EH (cell line): Measurements from ENCODE around the gene DPH5.
"Not testable (repeated sequence)": the region's sequence is repeated elsewhere in the genome, so short reads cannot be mapped to it uniquely, and the experiment has no call there.

Source experiments
- DNase-seq: peaks from one replicate; pipeline ENCODE4 v3.0.0-alpha.2; 2015; ENCODE audit warnings: low read depth

The DPH5 gene

DNA sequence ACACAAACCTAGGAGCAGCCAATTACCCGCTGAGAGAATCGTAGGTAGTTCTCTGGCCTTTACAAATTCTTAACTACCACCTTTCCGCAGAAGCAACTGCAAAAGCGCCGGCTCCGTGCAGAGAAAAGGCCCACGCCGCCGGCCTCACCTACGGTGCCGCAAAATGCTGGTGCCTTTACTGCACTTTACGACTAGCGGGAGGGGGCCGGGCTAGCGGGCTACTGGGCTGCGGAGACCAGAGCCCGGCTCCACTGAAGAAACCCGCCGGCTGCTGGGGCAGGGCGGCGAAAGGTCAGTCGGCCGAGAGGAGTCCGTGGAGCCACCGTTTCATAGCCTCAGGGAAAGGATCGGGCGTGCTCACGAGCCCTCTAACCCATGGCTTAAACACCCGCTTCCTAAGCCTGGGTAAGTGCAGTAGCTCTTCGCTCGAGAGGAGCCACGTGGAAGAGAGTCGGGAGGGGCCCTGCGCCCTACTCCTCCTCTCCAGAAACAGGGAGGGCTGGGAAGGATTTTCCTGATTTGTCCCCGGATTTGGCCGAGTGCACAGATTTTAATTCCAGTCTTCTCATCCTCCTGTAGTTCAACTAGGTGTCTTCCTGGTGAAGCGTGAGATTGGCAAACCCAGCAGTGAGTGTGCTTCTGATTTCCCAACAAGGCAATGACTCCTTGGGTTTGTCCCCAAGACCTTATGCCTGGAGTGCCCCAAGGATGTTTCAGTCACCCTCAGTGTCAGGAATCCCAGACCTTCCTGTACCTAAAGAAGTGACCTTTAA is at the start of gene DPH5:
Gene DPH5 (minus strand): TSS at position 128 of the 773 bp plus-strand sequence. CDS start 341 bp downstream, outside the sequence.
- peak; percentile 91 for DNase-seq

DNA sequence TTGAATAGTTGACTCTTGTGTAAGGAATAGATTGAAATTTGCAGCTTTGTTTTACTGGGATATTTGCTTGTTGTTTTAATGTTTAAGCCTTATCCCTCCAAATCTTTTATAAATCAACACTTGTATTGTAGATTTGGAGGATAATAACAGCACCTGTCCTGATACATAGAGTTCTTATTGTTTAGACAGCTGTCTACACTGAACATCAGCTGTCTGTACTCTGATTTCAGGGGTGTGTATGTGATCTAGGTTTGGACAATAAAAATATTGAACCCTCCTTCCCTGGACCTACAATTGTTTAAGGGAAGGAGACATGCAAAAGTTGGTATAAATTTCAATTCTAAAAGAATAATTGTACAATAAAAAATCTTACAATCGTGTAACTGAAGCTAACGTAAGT is 48.3 kb upstream of the DPH5 start:
- no peak for DNase-seq

- DNase-seq, result no peak
These were observed 45.9 kb upstream of the DPH5 start for GRCh38 chr1:101071470-101071891.

GRCh38 chr1:101069158-101069557 is 43.6 kb upstream of the DPH5 start:
- DNase-seq, result no peak

- not testable (repeated sequence) for DNase-seq
These were observed 41.4 kb upstream of the DPH5 start for GRCh38 chr1:101066937-101067335.

DNA sequence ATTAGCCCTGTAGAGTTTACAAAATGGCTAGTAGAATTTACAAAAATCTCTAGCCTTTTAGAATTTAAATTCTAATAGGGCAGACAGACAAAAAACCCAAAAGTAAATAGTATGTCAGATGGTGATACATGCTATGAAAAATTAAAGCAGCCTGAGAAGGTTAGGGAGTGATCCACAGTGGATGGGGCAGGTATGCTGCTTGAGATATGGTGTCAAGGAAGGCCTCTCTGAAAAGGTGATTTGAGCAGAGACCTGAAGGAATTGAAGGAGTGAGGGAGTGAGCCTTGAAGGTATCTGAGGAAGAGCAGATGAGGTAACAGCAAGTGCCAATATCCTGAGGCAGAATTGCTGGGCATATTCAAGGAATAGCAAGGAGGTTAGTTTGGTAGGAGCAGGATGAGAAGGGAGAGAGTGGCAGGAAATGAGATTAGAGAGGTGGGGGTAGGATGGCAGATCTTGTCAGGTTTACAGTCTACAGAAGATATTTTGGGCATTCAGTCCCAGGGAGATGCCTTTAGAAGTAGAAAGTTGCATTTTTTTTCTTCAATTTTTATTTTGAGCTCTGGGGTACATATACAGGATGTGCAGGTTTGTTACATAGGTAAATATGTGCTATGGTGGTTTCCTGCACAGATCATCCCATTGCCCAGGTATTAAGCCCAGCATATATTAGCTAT is 40.8 kb upstream of the DPH5 start:
- no peak for DNase-seq

DNA sequence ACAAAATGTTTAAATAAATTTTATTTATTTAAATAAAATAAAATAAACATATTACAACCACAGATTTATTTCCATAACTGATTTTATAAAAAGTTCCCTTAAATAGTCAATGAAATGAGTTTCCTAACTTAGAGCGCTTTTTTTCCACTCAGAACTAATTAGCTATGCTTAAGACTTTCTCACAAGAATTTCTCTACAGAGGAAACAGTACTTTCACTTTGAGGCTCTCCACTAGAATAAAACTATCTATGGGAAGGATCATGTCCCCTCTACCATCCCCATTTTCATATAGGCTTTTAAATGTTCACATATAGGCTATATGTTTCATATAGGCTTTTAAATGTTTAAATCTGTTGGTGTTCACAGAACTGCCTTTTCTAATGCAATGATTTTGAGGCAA is 40.0 kb upstream of the DPH5 start:
- no peak for DNase-seq

GRCh38 chr1:101064697-101065096 is 39.1 kb upstream of the DPH5 start:
- DNase-seq, result no peak

- no peak for DNase-seq
These were observed 35.4 kb upstream of the DPH5 start for GRCh38 chr1:101060992-101061391.

GRCh38 chr1:101059945-101060542 is 34.5 kb upstream of the DPH5 start:
- no peak for DNase-seq

DNA sequence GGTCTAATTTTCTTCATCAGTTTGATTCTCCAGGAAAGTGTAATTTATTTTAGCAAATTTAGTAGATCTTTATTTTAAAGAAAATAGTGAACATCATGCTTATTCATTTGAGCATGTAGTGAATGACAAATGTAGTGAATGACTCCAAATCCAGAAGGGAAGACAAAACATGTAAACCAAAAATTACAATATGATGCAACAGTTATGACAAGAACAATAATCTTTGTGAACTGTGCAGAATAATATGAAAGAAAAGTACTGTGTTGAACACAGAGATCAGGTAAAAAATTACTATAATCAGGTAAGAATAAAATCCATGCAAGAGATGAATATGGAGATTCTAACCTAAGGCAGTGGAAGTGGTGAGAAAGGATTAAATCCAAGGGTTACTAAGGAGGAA is 30.0 kb upstream of the DPH5 start:
- no peak for DNase-seq

GRCh38 chr1:101051688-101052638 is 26.4 kb upstream of the DPH5 start:
- no peak for DNase-seq

GRCh38 chr1:101050869-101051268 is 25.3 kb upstream of the DPH5 start:
- no peak for DNase-seq

DNA sequence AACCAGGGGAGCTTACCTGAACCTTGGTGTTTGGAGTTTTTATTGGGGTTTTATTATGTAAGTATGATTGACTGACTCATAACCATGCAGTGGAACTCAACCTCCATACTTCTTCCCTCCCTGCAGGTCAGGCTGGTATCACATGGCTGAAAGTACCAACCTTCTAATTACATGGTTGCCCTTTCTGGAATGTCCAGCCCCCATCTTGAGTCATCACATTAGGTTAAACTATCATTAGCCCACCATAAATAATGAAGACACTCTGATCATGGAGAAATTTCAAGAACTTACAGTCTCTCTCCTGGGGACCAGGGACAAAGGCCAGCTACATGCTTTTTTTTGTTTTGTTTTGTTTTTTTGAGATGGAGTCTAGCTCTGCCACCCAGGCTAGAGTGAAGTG is 19.2 kb upstream of the DPH5 start:
- peak; percentile 7 for DNase-seq

DNA sequence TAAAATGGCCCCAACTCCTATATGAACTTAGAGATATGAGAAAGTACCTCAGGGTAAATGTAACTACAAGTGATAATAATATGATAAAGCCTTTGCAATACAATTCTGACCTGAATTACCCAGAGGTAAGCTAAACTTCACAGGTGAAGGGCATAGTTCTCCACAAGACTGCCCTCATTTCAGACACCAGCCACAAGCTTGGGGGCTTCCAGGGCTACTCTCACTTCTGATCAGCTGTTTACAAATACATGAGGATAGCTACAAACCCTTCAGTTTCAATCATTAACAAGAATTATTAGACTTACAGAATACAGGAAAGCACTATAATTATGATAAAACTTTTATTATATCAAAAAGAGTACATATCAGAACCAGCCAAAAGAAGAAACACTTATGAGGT is 18.7 kb upstream of the DPH5 start:
- no peak for DNase-seq

GRCh38 chr1:101043776-101044175 is 18.2 kb upstream of the DPH5 start:
- peak; percentile 73 for DNase-seq

DNA sequence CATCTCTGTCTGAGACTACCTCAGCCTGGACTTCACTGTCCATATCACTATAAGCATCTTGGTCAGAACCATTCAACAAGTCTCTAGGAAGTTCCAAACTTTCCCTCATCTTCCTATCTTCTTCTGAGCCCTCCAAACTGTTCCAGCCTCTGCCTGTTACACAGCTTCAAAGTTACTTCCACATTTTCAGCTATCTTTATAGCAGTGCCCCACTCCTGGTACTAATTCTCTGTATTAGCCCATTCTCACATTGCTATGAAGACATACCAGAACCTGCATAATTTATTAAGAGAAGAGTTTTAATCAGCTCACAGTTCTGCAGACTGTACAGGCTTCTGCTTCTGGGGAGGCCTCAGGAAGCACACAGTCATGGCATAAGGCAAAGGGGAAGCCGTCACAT is 15.7 kb upstream of the DPH5 start:
- DNase-seq, result no peak

- no peak for DNase-seq
These were observed 15.1 kb upstream of the DPH5 start for GRCh38 chr1:101040666-101041065.

DNA sequence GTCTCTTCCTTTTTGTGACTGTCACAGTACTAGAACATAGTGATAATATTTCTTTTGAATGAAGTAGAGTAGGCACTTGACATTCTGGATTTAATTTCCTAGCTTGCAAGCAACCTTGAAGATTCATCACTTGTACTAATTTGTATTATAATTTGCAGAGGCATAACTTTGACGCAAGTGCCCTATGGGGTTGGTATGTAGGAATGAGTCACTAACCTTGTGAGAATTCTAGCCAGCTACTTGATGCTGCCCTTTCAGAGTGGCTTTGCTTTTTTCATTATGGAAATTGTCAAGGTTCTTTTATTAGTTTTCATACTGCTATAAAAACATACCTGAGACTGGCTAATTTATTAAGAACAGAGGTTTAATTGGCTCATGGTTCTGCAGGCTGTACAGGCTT is 13.7 kb upstream of the DPH5 start:
- peak; percentile 49 for DNase-seq

DNA sequence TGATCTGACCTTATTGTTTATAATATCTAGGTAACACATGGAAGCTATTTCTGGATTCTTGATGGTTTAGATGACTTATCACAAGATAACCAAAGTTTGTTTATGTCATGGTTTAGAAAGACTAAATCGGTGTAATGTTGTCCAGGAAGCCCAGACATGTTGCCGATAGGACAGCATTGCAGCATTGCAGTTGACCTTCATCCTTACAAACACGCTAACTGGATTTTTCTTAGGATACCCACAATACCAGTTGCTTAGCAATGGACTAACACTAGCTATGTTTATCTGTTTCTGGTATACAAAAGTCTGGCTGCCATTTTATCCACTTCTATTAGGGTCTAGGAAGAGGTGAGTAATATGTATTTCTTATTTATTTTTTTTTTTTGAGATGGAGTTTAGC is 11.7 kb upstream of the DPH5 start:
- DNase-seq, result no peak

DNA sequence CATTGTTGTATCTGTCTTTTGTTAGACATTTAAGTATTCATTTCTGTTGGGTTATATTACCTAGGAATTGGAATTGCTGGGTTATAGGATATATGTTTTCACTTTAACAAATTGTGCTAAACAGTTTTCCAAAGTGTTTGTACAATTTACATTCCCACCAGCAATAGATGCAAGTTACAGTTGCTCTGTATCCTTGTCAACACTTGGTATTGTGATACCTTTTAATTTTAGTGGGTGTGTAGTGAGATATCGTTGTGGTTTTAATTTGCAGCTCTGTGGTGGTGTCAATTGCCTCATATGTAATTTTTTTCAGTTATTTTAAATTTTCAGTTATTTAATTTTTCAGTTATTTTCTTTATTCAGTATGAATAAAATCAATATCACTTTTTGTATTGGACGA is 7.4 kb upstream of the DPH5 start:
- DNase-seq, result no peak

DNA sequence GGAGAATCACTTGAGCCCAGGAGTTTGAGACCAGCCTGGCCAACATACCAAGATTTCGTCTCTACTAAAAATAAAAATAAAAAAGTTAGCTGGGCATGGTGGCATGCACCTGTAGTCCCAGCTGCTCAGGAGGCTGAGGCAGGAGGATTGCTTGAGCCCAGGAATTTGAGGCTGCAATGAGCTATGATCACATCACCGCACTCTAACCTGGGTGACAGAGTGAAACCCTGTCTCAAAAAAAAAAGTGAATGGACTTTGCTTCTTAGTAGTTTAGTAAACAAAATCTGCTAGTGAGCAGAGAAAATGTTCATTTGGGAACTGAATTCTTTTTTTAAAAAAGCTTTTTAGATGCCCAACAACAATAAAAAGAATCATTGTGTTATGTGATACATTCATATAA is 6.5 kb upstream of the DPH5 start:
- DNase-seq, result not testable (repeated sequence)
